ENCODE data around the gene ZNF846.
"Not testable (repeated sequence)": the region's sequence is repeated elsewhere in the genome, so short reads cannot be mapped to it uniquely, and the experiment has no call there.

DNA sequence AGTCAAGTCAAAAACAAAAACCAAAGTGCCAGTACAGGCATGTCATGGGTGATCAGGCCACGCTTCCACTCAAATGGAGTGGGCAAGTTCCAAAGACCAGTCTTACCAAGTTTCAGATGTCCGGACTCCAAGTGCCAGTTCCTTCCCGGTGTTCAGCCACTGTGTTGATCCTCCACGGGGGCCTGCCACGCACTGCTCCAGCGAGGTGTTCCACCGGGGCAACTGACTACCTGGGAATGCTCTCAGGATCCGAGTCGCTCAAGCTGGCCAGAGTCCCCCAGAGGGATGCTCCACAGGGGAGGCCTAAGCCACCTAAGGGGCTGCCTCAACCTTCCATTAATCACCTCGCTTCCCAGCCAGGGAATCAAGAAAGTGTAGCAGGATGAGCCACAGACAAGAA lies 38.5 kb downstream of the ZNF846 start:
- TF ChIP-seq, protein P1, sequence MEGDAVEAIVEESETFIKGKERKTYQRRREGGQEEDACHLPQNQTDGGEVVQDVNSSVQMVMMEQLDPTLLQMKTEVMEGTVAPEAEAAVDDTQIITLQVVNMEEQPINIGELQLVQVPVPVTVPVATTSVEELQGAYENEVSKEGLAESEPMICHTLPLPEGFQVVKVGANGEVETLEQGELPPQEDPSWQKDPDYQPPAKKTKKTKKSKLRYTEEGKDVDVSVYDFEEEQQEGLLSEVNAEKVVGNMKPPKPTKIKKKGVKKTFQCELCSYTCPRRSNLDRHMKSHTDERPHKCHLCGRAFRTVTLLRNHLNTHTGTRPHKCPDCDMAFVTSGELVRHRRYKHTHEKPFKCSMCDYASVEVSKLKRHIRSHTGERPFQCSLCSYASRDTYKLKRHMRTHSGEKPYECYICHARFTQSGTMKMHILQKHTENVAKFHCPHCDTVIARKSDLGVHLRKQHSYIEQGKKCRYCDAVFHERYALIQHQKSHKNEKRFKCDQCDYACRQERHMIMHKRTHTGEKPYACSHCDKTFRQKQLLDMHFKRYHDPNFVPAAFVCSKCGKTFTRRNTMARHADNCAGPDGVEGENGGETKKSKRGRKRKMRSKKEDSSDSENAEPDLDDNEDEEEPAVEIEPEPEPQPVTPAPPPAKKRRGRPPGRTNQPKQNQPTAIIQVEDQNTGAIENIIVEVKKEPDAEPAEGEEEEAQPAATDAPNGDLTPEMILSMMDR (IDR thresholded peaks at IDR 0.05): not testable (repeated sequence)
- TF ChIP-seq POLR2A (IDR thresholded peaks at IDR 0.05): not testable (repeated sequence)

All from tibial nerve (tissue), 3 donors.